Natural killer cell (primary cell): ENCODE results near the gene ATP5PF. TPM values are rescaled to one million over a fixed set of nuclear protein-coding genes. Genes with fewer than 3 reads are reported as not detected.

ENCODE experiments used
- ATAC-seq, 3 donors: fragments of 150-1000 bp in 2 of 3; fragments of 200-7000 bp in 1 of 3; cut with Tn5 transposase; 1 replicate in 1 of 3; 2 replicates in 2 of 3; pipeline ENCODE4 v1.10.0; 2021; ENCODE audit warnings: mild to moderate bottlenecking in 2 of 3, moderate library complexity in 2 of 3
- DNase-seq, 2 donors: peaks; one replicate each; pipeline versions ENCODE4 v3.0.0 to v3.0.0-alpha.2; 2013 to 2021; ENCODE audit warnings: mixed read lengths in 1 of 2
- H3K27ac ChIP-seq: one replicate; pipeline ENCODE4 v1.5.1; 2013; ENCODE audit warnings: mild to moderate bottlenecking, low read length
- H3K27me3 ChIP-seq: one replicate; pipeline ENCODE4 v1.6.1; 2013; ENCODE audit warnings: low read length; ENCODE audit not compliant: control insufficient read depth, insufficient read depth
- H3K36me3 ChIP-seq: one replicate; pipeline ENCODE4 v1.6.1; 2013; ENCODE audit warnings: low read length; ENCODE audit not compliant: control insufficient read depth, insufficient read depth
- H3K4me1 ChIP-seq: one replicate; pipeline ENCODE4 v1.6.1; 2013; ENCODE audit warnings: low read length; ENCODE audit not compliant: control insufficient read depth, insufficient read depth
- H3K4me3 ChIP-seq: one replicate; pipeline ENCODE4 v1.5.1; 2013; ENCODE audit warnings: low read length
- H3K9me3 ChIP-seq: one replicate; pipeline ENCODE4 v1.6.1; 2013; ENCODE audit warnings: low read length; ENCODE audit not compliant: control insufficient read depth, insufficient read depth
- H3K27ac Mint-ChIP-seq, 2 donors: one replicate each; pipeline ENCODE4 v1.8.0; 2022; ENCODE audit warnings: mild to moderate bottlenecking in 2 of 2, mixed read lengths in 2 of 2, moderate library complexity in 1 of 2
- H3K27me3 Mint-ChIP-seq, 2 donors: one replicate each; pipeline ENCODE4 v1.8.0; 2022; ENCODE audit warnings: low read depth in 2 of 2, mixed read lengths in 2 of 2
- H3K36me3 Mint-ChIP-seq: one replicate; pipeline ENCODE4 v1.8.0; 2022; ENCODE audit warnings: mixed read lengths
- H3K4me1 Mint-ChIP-seq, 2 donors: one replicate each; pipeline ENCODE4 v1.8.0; 2022; ENCODE audit warnings: mixed read lengths in 2 of 2
- H3K4me3 Mint-ChIP-seq: one replicate; pipeline ENCODE4 v1.8.0; 2022; ENCODE audit warnings: mild to moderate bottlenecking, moderate library complexity, mixed read lengths
- H3K9me3 Mint-ChIP-seq, 2 donors: one replicate each; pipeline ENCODE4 v1.8.0; 2022; ENCODE audit warnings: mixed read lengths in 2 of 2
- CTCF ChIP-seq: fragments of 200-600 bp; IDR thresholded peaks from one replicate; pipeline ENCODE4 v1.8.0; 2022; ENCODE audit warnings: antibody characterized with exemption
- WGBS: methylation state at CpG from one replicate; pipeline ENCODE4 v1.1.7; 2013; ENCODE audit warnings: missing lambda C conversion rate; ENCODE audit not compliant: insufficient coverage; 5-methylcytosine and 5-hydroxymethylcytosine counted together
- intact Hi-C: fragments of 100-400 bp; cut with micrococcal nuclease; formaldehyde crosslinking; loops from one replicate; pipeline ENCODE4 v1.14.2; 2022
- total RNA-seq, 4 donors: library from RNA; stranded (reverse); fragments of 120-200 nt in 1 of 4; gene quantifications; one replicate each; pipeline versions ENCODE4 v1.2.3 to v1.2.4, GENCODE V29; 2013 to 2022

The ATP5PF gene
- total RNA-seq, 3 donors from 2014 or later (not counting 1 experiment from before 2014, with no cell fraction given): 36.2 to 41.6 (median 36.4) TPM

- intact Hi-C loops: no loop called here
- Mint-ChIP-seq H3K36me3 (no peaks in the 10 kb centered on the region), H3K27me3 (no peaks in the 10 kb centered on the region), H3K27ac (no peak overlapping the region), H3K4me3 (no peak overlapping the region), H3K9me3 (no peaks in the 10 kb centered on the region), H3K4me1 (no peaks in the 10 kb centered on the region)
- no peak for DNase-seq
- TF ChIP-seq CTCF: no peak
- no peak overlapping the region for H3K27ac ChIP-seq
- WGBS: 88% methylated on average over 2 of the region's 3 CpGs
- no peaks in the 10 kb centered on the region for H3K36me3 ChIP-seq
- no peak for ATAC-seq
- no peak overlapping the region for H3K4me3 ChIP-seq
- H3K4me1 ChIP-seq: no peaks in the 10 kb centered on the region
- no peaks in the 10 kb centered on the region for H3K27me3 ChIP-seq
- H3K9me3 ChIP-seq: no peaks in the 10 kb centered on the region
These were observed 42.7 kb downstream of the ATP5PF start for GRCh38 chr21:25691976-25692375.

- no peak overlapping the region for H3K27ac ChIP-seq
- no peak for ATAC-seq
- H3K27me3 Mint-ChIP-seq: peaks cover 0 to 5% of the 10 kb centered on the region in 2 donors
- H3K27me3 ChIP-seq: no peaks in the 10 kb centered on the region
- DNase-seq: no peak
- H3K9me3 Mint-ChIP-seq: no peaks in the 10 kb centered on the region
- intact Hi-C loops: no loop called here
- TF ChIP-seq CTCF: no peak
- no peak overlapping the region for H3K27ac Mint-ChIP-seq
- no peak overlapping the region for H3K4me3 ChIP-seq
- H3K36me3 Mint-ChIP-seq: no peaks in the 10 kb centered on the region
- H3K9me3 ChIP-seq: no peaks in the 10 kb centered on the region
- H3K4me1 Mint-ChIP-seq: no peaks in the 10 kb centered on the region
- H3K36me3 ChIP-seq: no peaks in the 10 kb centered on the region
- no peaks in the 10 kb centered on the region for H3K4me1 ChIP-seq
- WGBS: 96% methylated on average over 1 of the region's 1 CpG
- H3K4me3 Mint-ChIP-seq: no peak overlapping the region
These were observed 45.5 kb downstream of the ATP5PF start for GRCh38 chr21:25689226-25689625.

DNA sequence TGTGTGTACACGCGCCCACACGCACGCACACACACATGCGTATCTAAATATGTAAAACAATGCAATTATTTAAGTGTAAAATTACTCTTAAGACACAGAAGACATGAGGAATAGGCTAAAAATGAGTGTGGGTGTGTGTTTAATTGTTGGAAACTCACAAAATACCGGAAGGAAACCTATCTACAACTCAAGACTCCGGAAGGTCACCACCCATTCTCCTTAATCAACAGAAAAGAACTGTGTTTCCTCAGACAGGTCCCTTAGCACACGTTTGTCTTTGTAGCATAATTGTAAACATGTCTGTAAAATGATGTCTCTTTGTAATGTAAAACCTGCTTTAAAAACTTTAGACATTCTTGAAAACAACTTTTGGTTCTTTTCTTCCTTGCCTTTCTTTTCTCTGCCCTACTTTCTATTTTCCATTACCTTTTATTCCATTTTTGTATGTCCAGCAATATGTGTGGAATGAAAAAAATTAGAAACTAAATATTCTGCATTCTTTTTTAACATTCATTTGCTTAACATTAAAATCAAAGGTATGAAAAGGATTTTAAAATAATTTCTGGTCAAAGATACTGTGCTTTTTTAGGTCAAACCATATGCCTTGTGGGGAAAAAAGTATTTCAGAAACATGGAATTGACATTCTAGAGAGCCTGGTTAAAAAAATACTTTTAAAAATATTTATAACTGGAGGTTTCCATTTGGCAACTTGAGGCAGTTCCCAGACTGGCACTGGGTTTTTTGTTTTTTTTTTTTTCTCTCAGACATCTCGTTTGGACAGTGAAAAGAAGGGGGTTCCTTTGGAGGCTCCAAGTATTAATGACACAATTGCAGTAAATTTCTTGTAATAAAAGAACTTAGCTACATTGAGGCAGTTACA is 46.2 kb downstream of the ATP5PF start:
- Histone ChIP-seq H3K4me1 (no peaks in the 10 kb centered on the region), H3K9me3 (no peaks in the 10 kb centered on the region), H3K4me3 (no peak overlapping the region), H3K36me3 (no peaks in the 10 kb centered on the region), H3K27ac (no peak overlapping the region), H3K27me3 (no peaks in the 10 kb centered on the region)
- no peaks in the 10 kb centered on the region for H3K4me1 Mint-ChIP-seq
- peaks cover 0 to 5% of the 10 kb centered on the region in 2 donors for H3K27me3 Mint-ChIP-seq
- intact Hi-C loops: no loop called here
- TF ChIP-seq CTCF: no peak
- no peak for DNase-seq
- no peak overlapping the region for H3K4me3 Mint-ChIP-seq
- H3K9me3 Mint-ChIP-seq: no peaks in the 10 kb centered on the region
- no peaks in the 10 kb centered on the region for H3K36me3 Mint-ChIP-seq
- no peak overlapping the region for H3K27ac Mint-ChIP-seq
- WGBS: 60% methylated on average over 1 of the region's 9 CpGs
- ATAC-seq: no peak
